ENCODE measurements around the gene CALN1. TPM values are rescaled to one million over a fixed set of nuclear protein-coding genes. Genes with fewer than 3 reads are reported as not detected.

The CALN1 gene
- total and polyA plus RNA-seq, 12 donors = not detected

DNA sequence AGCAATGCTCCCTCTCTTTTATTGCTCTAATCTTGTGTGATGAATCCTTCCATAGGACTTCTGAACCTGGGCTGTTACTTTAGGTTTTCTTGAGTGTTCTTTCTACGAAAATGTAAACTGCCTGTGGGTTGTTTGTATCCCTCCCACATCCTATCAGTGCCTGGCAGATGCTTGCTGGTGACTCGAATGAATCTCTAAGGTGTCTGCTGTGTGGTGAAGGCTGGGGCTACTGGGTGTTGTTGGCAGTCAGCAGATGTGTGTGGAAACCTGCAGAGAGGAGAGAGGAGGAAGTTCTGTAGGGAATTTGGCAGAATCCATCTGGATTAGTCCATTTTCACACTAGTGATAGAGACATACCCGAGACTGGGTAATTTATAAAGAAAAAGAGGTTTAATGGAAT is 639.4 kb downstream of the CALN1 start:
- Histone ChIP-seq H3K27me3 (peaks cover 0 to 21% (median 2%) of the 10 kb centered on the region in 7 donors), H3K36me3 (no peaks in the 10 kb centered on the region), H3K4me3 (no peak overlapping the region), H3K9me3 (no peaks in the 10 kb centered on the region), H3K27ac (no peak overlapping the region), H3K4me1 (no peaks in the 10 kb centered on the region)
- TF ChIP-seq CTCF (IDR thresholded peaks at IDR 0.05) = no peak
- intact Hi-C loops (cut with DNase I) = no loop called here
- DNase-seq = no peak
- 51 to 59% methylated on average over 3 of the region's 3 CpGs for WGBS, 2 donors
- ATAC-seq = no peak

- WGBS, 2 donors = 90% methylated on average over 11 of the region's 11 CpGs
- peaks cover 0 to 4% (median 0%) of the 10 kb centered on the region in 11 donors for H3K9me3 ChIP-seq
- peaks cover 0 to 19% (median 0%) of the 10 kb centered on the region in 7 donors for H3K27me3 ChIP-seq
- H3K4me1 ChIP-seq = no peaks in the 10 kb centered on the region
- TF ChIP-seq CTCF (IDR thresholded peaks at IDR 0.05) = no peak
- intact Hi-C loops (cut with DNase I) = no loop called here
- H3K4me3 ChIP-seq = no peak overlapping the region
- no peak for ATAC-seq
- no peak for DNase-seq
- H3K36me3 ChIP-seq = no peaks in the 10 kb centered on the region
- H3K27ac ChIP-seq = no peak overlapping the region
Observed at GRCh38 chr7:71770269-71770907, 641.8 kb downstream of the CALN1 start.

DNA sequence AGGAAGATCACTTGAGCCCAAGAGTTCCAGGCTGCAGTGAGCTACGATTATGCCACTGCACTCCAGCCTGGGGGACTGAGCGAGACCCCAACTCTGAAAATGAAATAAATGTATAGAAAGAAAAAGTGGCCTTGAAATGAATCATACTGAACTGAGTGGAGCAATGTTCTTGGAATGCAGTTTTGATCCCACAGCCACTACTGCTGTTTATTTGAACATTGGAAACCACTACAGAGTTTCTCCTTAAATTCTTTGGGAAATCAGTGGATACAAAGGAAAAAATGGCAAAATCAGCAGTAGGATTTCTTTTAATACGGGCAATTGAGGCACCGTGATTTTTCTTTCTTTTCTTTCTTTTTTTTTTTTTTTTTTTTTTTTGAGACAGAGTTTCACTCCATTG is 642.8 kb downstream of the CALN1 start:
- intact Hi-C loops (cut with DNase I) = no loop called here
- Histone ChIP-seq H3K9me3 (peaks cover 0 to 9% (median 0%) of the 10 kb centered on the region in 11 donors), H3K4me3 (no peak overlapping the region), H3K4me1 (no peaks in the 10 kb centered on the region), H3K27me3 (peaks cover 0 to 8% (median 0%) of the 10 kb centered on the region in 7 donors), H3K36me3 (no peaks in the 10 kb centered on the region), H3K27ac (no peak overlapping the region)
- DNase-seq (no peak), ATAC-seq (no peak)
- no peak for TF ChIP-seq CTCF (IDR thresholded peaks at IDR 0.05)
- 88 to 91% methylated on average over 4 of the region's 4 CpGs for WGBS, 2 donors

GRCh38 chr7:71768450-71768849 is 643.7 kb downstream of the CALN1 start:
- no peak for ATAC-seq
- Histone ChIP-seq H3K27ac (no peak overlapping the region), H3K4me1 (no peaks in the 10 kb centered on the region), H3K27me3 (peaks cover 0 to 5% (median 0%) of the 10 kb centered on the region in 7 donors), H3K9me3 (peaks cover 0 to 9% (median 0%) of the 10 kb centered on the region in 11 donors), H3K4me3 (no peak overlapping the region), H3K36me3 (no peaks in the 10 kb centered on the region)
- intact Hi-C loops (cut with DNase I) = no loop called here
- WGBS, 2 donors = 65 to 67% methylated on average over 2 of the region's 2 CpGs
- DNase-seq = no peak
- no peak for TF ChIP-seq CTCF (IDR thresholded peaks at IDR 0.05)

Measured in heart right ventricle (tissue), 16 donors.